NCI-H510A (cell line): ENCODE measurements around the gene MTHFD2L.
"Not testable (repeated sequence)": the region's sequence is repeated elsewhere in the genome, so short reads cannot be mapped to it uniquely, and the experiment has no call there.

Source experiments
- DNase-seq: peaks from one replicate; lab custom pipeline; 2025; lab: John Stamatoyannopoulos, UW

The MTHFD2L gene

GRCh38 chr4:74189331-74190043 lies 31.6 kb downstream of the MTHFD2L start:
- no peak for DNase-seq

- DNase-seq, result no peak
Observed at GRCh38 chr4:74190332-74190731, 32.4 kb downstream of the MTHFD2L start.

- DNase-seq, result peak; percentile 62
Observed at GRCh38 chr4:74190919-74191397, 33.0 kb downstream of the MTHFD2L start.

GRCh38 chr4:74197080-74197479 lies 39.2 kb downstream of the MTHFD2L start:
- DNase-seq, result no peak

- DNase-seq, result peak; percentile 61
Observed at GRCh38 chr4:74202062-74202586, 44.2 kb downstream of the MTHFD2L start.

- no peak for DNase-seq
Observed at GRCh38 chr4:74203467-74203866, 45.5 kb downstream of the MTHFD2L start.

- no peak for DNase-seq
Observed at GRCh38 chr4:74205046-74205445, 47.1 kb downstream of the MTHFD2L start.

- DNase-seq, result no peak
Observed at GRCh38 chr4:74205559-74205958, 47.6 kb downstream of the MTHFD2L start.

- DNase-seq, result no peak
Observed at GRCh38 chr4:74206088-74206825, 48.3 kb downstream of the MTHFD2L start.

GRCh38 chr4:74214457-74215159 lies 56.7 kb downstream of the MTHFD2L start:
- DNase-seq, result peak; percentile 18

GRCh38 chr4:74215236-74215635 lies 57.3 kb downstream of the MTHFD2L start:
- DNase-seq, result not testable (repeated sequence)

- no peak for DNase-seq
Observed at GRCh38 chr4:74217365-74217764, 59.4 kb downstream of the MTHFD2L start.

- no peak for DNase-seq
Observed at GRCh38 chr4:74218201-74218600, 60.3 kb downstream of the MTHFD2L start.

- no peak for DNase-seq
Observed at GRCh38 chr4:74219240-74219639, 61.3 kb downstream of the MTHFD2L start.

GRCh38 chr4:74223098-74223497 lies 65.2 kb downstream of the MTHFD2L start:
- DNase-seq, result no peak

GRCh38 chr4:74223801-74224200 lies 65.9 kb downstream of the MTHFD2L start:
- no peak for DNase-seq

GRCh38 chr4:74228691-74229640 lies 71.0 kb downstream of the MTHFD2L start:
- DNase-seq, result no peak

- DNase-seq, result no peak
Observed at GRCh38 chr4:74230902-74231499, 73.1 kb downstream of the MTHFD2L start.

- no peak for DNase-seq
Observed at GRCh38 chr4:74235135-74235534, 77.2 kb downstream of the MTHFD2L start.

- no peak for DNase-seq
Observed at GRCh38 chr4:74237425-74237966, 79.6 kb downstream of the MTHFD2L start.

- DNase-seq, result no peak
Observed at GRCh38 chr4:74244049-74244448, 86.1 kb downstream of the MTHFD2L start.
